HFF-Myc (cell line): Measurements from ENCODE around the gene FAM110D.

ENCODE experiments used
- DNase-seq: peaks from one replicate; pipeline ENCODE4 v3.0.0-alpha.2; 2011; ENCODE audit warnings: low read depth; ENCODE audit errors: extremely low read depth
- H3K4me3 ChIP-seq: replicated peaks from 2 replicates; pipeline ENCODE4 v1.5.1; 2011; ENCODE audit warnings: low read depth, mild to moderate bottlenecking, control low read depth, low read length
- TF ChIP-seq, protein P1 (sequence below): IDR thresholded peaks from 2 replicates; pipeline ENCODE4 v1.5.1; 2012; ENCODE audit warnings: mild to moderate bottlenecking, low read depth, low read length, control low read depth; ENCODE audit errors: missing control alignments

The FAM110D gene

GRCh38 chr1:26189751-26190275 lies 30.9 kb downstream of the FAM110D start:
- DNase-seq: no peak
- TF ChIP-seq, protein P1, sequence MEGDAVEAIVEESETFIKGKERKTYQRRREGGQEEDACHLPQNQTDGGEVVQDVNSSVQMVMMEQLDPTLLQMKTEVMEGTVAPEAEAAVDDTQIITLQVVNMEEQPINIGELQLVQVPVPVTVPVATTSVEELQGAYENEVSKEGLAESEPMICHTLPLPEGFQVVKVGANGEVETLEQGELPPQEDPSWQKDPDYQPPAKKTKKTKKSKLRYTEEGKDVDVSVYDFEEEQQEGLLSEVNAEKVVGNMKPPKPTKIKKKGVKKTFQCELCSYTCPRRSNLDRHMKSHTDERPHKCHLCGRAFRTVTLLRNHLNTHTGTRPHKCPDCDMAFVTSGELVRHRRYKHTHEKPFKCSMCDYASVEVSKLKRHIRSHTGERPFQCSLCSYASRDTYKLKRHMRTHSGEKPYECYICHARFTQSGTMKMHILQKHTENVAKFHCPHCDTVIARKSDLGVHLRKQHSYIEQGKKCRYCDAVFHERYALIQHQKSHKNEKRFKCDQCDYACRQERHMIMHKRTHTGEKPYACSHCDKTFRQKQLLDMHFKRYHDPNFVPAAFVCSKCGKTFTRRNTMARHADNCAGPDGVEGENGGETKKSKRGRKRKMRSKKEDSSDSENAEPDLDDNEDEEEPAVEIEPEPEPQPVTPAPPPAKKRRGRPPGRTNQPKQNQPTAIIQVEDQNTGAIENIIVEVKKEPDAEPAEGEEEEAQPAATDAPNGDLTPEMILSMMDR: peak; percentile 9
- no peak overlapping the region for H3K4me3 ChIP-seq

GRCh38 chr1:26190373-26190987 lies 31.6 kb downstream of the FAM110D start, which contains the start of gene CATSPER4:
Gene CATSPER4 (plus strand): TSS chr1:26190602. CDS start chr1:26190628, 26 bp downstream.
- no peak for DNase-seq
- TF ChIP-seq, protein P1: no peak
- H3K4me3 ChIP-seq: no peak within 1 kb of the TSS

- no peak overlapping the region for H3K4me3 ChIP-seq
- no peak for DNase-seq
- TF ChIP-seq, protein P1: no peak
These were observed 32.9 kb downstream of the FAM110D start for GRCh38 chr1:26191739-26192138.

DNA sequence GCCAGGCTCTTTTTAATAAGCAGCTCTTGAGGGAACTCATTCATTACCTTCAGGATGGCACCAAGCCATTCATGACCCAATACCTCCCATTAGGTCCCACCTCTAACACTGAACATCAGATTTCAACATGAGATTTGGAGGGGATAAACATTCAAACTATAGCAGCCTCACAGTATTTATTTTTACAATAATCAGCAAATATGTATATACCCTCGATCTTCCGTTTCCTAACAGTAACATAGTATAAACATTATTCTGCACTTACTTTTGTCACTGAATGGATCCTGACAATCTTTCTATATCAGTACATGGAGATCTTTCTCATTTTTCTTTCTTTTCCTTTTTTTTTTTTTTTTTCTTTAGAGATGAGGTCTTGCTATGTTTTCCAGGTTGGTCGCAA lies 36.9 kb downstream of the FAM110D start:
- H3K4me3 ChIP-seq: no peak overlapping the region
- DNase-seq: no peak
- TF ChIP-seq, protein P1: no peak

- H3K4me3 ChIP-seq: no peak overlapping the region
- TF ChIP-seq, protein P1: no peak
- DNase-seq: no peak
These were observed 38.4 kb downstream of the FAM110D start for GRCh38 chr1:26197301-26197700.

DNA sequence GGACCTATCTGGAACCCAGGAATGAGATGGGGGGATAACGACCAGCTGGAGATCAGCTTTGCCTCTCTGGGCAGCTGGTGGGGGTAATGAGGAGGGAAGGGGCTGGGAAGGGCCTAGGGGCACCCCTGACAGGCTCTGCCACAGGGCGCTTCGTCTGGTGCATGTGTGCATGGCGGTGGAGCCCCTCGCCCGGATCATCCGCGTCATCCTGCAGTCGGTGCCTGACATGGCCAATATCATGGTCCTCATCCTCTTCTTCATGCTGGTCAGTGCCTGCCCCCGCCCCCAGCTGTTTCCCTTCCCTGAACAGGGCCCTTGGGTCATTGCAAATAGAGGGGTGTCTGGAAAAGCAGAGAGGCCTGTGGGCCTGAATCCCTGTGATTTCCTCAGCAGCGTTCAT lies 38.9 kb downstream of the FAM110D start:
- DNase-seq: no peak
- H3K4me3 ChIP-seq: no peak overlapping the region
- TF ChIP-seq, protein P1: no peak

- H3K4me3 ChIP-seq: no peak overlapping the region
- DNase-seq: no peak
- TF ChIP-seq, protein P1: no peak
These were observed 41.5 kb downstream of the FAM110D start for GRCh38 chr1:26200413-26200812.
